DMS 273 treated with DMSO at 0.1 percent for 48 hours (cell line): Measurements from ENCODE around the gene COL21A1.

Experiments used
- DNase-seq: peaks from one replicate; lab custom pipeline; 2025; lab: John Stamatoyannopoulos, UW

The COL21A1 gene

GRCh38 chr6:56109149-56109548, 138.2 kb downstream of the COL21A1 start:
- no peak for DNase-seq

GRCh38 chr6:56106231-56106630, 141.1 kb downstream of the COL21A1 start:
- no peak for DNase-seq

GRCh38 chr6:56104591-56104990, 142.8 kb downstream of the COL21A1 start:
- no peak for DNase-seq

GRCh38 chr6:56102216-56102615, 145.2 kb downstream of the COL21A1 start:
- DNase-seq: no peak

- DNase-seq: no peak
These were observed 146.2 kb downstream of the COL21A1 start for GRCh38 chr6:56101141-56101553.

GRCh38 chr6:56096946-56097621, 150.3 kb downstream of the COL21A1 start:
- no peak for DNase-seq

- DNase-seq: no peak
These were observed 150.8 kb downstream of the COL21A1 start for GRCh38 chr6:56096541-56096940.

GRCh38 chr6:56093776-56094175, 153.6 kb downstream of the COL21A1 start:
- no peak for DNase-seq

GRCh38 chr6:56091159-56091869, 156.1 kb downstream of the COL21A1 start:
- DNase-seq: no peak

GRCh38 chr6:56088641-56089040, 158.7 kb downstream of the COL21A1 start:
- DNase-seq: no peak

GRCh38 chr6:56087421-56087820, 160.0 kb downstream of the COL21A1 start:
- peak; percentile 75 for DNase-seq

GRCh38 chr6:56079751-56080540, 167.4 kb downstream of the COL21A1 start:
- DNase-seq: no peak

- DNase-seq: no peak
These were observed 171.3 kb downstream of the COL21A1 start for GRCh38 chr6:56076033-56076432.

- DNase-seq: no peak
These were observed 173.6 kb downstream of the COL21A1 start for GRCh38 chr6:56073761-56074160.

- DNase-seq: no peak
These were observed 174.1 kb downstream of the COL21A1 start for GRCh38 chr6:56073315-56073714.

GRCh38 chr6:56072856-56073255, 174.5 kb downstream of the COL21A1 start:
- no peak for DNase-seq

GRCh38 chr6:56065408-56065807, 182.0 kb downstream of the COL21A1 start:
- no peak for DNase-seq

- DNase-seq: no peak
These were observed 184.5 kb downstream of the COL21A1 start for GRCh38 chr6:56062836-56063235.

- DNase-seq: no peak
These were observed 188.7 kb downstream of the COL21A1 start for GRCh38 chr6:56058636-56059035.

GRCh38 chr6:56055081-56055704, 192.2 kb downstream of the COL21A1 start:
- DNase-seq: no peak

- DNase-seq: no peak
These were observed 196.2 kb downstream of the COL21A1 start for GRCh38 chr6:56051202-56051598.

GRCh38 chr6:56050530-56051201, 196.7 kb downstream of the COL21A1 start:
- DNase-seq: no peak
